Neural crest cell (in vitro differentiated cells): ENCODE measurements around the gene LIPC. TPM values are rescaled to one million over a fixed set of nuclear protein-coding genes. Genes with fewer than 3 reads are reported as not detected.

Experiments
- DNase-seq: peaks from one replicate; pipeline ENCODE4 v3.0.0; 2021; ENCODE audit warnings: low read depth, mixed read lengths, low spot score
- H3K27ac Mint-ChIP-seq: one replicate; pipeline ENCODE4 v1.8.0; 2021; ENCODE audit warnings: mild to moderate bottlenecking, mixed read lengths; ENCODE audit not compliant: unreplicated experiment
- H3K27me3 Mint-ChIP-seq: 2 replicates; pipeline ENCODE4 v1.8.0; 2021; ENCODE audit warnings: low read depth, mild to moderate bottlenecking, mixed read lengths
- H3K36me3 Mint-ChIP-seq: 2 replicates; pipeline ENCODE4 v1.8.0; 2021; ENCODE audit warnings: low read depth, mild to moderate bottlenecking, mixed read lengths
- H3K4me1 Mint-ChIP-seq: 2 replicates; pipeline ENCODE4 v1.8.0; 2021; ENCODE audit warnings: mixed read lengths
- H3K4me3 Mint-ChIP-seq: one replicate; pipeline ENCODE4 v1.8.0; 2021; ENCODE audit warnings: mild to moderate bottlenecking, mixed read lengths
- H3K9me3 Mint-ChIP-seq: 2 replicates; pipeline ENCODE4 v1.8.0; 2021; ENCODE audit warnings: mixed read lengths
- CTCF ChIP-seq: fragments of 200-600 bp; sonication (generic); conservative IDR thresholded peaks from 2 replicates; pipeline ENCODE4 v1.5.0; 2021; ENCODE audit warnings: antibody characterized with exemption, mild to moderate bottlenecking
- total RNA-seq: library from RNA; stranded (reverse); gene quantifications from 2 replicates; pipeline ENCODE4 v1.2.1, GENCODE V29; 2021

Gene LIPC
- total RNA-seq, 1 donor from 2014 or later, result not detected

DNA sequence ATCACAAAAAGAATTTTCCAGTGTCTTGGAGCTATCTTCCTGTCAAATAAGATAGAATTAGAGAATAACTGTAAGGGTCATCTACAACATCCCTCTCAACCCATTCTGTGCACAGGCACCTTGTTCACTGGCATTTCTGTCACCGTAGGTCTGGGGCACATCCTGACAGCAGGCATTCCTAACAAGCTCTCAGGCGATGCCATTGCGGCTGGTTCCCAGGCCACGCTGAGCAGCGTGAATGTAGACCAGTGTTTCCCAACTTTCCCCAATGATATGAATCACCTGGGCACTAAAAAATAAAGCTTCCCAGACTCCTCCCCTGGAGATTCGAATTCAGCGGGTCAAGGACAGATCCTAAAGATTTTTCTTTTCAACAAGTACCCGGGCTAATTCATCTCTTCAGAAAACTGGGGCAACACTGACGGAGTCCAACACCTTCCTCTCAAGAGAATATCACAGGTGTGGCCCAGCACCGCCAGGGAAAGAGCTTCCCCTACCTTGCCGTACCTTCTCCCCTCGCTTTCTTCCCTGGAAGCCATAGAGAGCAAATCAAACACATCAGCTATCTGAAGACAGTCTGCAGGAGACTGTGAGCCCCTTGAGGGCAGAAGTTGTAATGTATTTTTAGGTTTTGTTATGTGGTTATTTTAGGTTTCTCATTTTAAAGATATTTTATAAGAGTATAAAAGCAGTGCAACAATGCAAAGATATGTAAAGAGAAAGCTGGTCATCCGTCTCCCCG is 143.4 kb downstream of the LIPC start:
- Mint-ChIP-seq H3K27me3 (no peaks in the 10 kb centered on the region), H3K9me3 (peaks cover 3% of the 10 kb centered on the region), H3K4me3 (no peak overlapping the region), H3K4me1 (no peaks in the 10 kb centered on the region), H3K27ac (no peak overlapping the region), H3K36me3 (no peaks in the 10 kb centered on the region)
- DNase-seq, result no peak
- TF ChIP-seq CTCF, result no peak

DNA sequence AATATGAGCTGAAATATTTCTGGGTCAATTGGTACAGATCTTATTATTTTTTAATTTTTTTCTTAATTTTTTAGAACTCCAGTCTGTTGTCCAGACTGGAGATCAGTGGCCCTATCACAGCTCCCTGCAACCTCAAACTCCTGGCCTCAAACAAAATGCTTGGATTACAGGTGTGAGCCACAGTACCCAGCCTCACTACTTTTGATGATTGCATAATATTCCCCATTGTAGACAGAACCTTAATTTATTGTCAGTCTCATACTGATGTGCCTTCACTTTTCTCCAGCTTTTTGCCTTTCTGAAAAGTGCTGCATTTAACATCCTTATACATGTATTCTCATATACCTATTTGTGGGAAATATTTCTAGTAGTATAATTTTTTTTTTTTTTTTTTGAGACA is 144.9 kb downstream of the LIPC start:
- TF ChIP-seq CTCF, result no peak
- H3K4me3 Mint-ChIP-seq, result no peak overlapping the region
- no peak overlapping the region for H3K27ac Mint-ChIP-seq
- no peaks in the 10 kb centered on the region for H3K4me1 Mint-ChIP-seq
- H3K9me3 Mint-ChIP-seq, result peaks cover 3% of the 10 kb centered on the region
- DNase-seq, result no peak
- no peaks in the 10 kb centered on the region for H3K27me3 Mint-ChIP-seq
- peaks cover under 1% of the 10 kb centered on the region for H3K36me3 Mint-ChIP-seq

DNA sequence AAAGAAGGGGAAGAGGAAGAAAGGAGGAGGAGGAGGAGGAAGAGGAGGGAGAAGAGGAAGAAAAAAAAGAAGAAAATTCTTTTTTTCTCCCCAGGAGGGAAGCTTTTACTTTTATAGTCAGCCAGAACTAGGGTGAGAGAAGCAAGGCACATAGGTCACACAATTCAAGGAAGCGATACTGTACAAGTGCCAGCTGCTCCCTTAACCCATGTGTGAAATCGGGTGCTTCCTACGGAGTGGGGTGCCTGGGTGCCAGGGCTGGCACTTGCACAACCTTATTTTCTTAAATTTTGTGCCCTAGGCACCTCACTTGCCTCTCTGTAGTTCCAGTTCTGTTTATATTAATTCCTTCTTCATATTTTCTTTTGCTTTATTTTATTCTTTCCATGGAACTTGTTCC is 150.4 kb downstream of the LIPC start:
- H3K27ac Mint-ChIP-seq, result no peak overlapping the region

DNA sequence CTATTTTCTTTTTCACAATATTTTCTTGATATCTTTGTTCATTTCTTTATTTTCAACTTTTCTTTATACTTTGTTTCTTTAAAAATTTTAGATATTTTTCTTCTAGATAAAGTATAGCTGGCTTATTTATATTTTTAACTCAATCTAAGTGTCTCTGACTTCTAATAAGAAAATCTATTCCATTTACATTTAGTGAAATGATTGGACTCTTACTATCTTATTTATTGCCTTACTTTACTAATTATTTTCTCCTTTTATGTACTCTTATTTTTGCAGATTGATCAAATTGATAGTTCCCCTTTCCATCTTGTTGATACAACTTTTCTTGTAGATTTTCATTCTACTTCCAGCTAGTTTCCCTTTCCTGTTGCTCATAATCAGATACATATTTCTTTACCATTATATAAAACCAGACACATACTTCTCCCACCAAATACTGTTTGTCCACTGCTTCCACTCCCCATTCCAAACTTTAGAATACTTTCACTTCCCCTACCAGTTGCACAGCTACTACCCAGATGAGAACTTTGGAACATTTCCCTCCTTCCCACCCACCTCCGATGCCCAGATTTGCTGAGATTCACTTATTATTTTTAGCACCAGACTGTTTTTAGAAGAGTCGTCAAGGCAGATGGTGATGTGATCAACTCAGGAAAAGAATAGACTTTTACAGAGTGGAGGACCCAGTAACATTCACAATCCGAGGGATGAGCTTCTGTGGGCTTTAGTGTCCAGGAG is 151.5 kb downstream of the LIPC start:
- no peak for DNase-seq
- Mint-ChIP-seq H3K27me3 (no peaks in the 10 kb centered on the region), H3K9me3 (peaks cover 5% of the 10 kb centered on the region), H3K36me3 (peaks cover 7% of the 10 kb centered on the region), H3K4me1 (peaks cover 4% of the 10 kb centered on the region), H3K4me3 (no peak overlapping the region), H3K27ac (no peak overlapping the region)
- TF ChIP-seq CTCF, result no peak

More for the DNA sequence above, 150.4 kb downstream of the LIPC start:
- H3K27me3 Mint-ChIP-seq, result no peaks in the 10 kb centered on the region
- peaks cover 4% of the 10 kb centered on the region for H3K4me1 Mint-ChIP-seq
- DNase-seq, result no peak
- H3K9me3 Mint-ChIP-seq, result peaks cover 8% of the 10 kb centered on the region
- TF ChIP-seq CTCF, result no peak
- H3K4me3 Mint-ChIP-seq, result no peak overlapping the region
- peaks cover 7% of the 10 kb centered on the region for H3K36me3 Mint-ChIP-seq

GRCh38 chr15:58584789-58585461 is 153.1 kb downstream of the LIPC start:
- no peaks in the 10 kb centered on the region for H3K27me3 Mint-ChIP-seq
- H3K27ac Mint-ChIP-seq, result no peak overlapping the region
- no peak overlapping the region for H3K4me3 Mint-ChIP-seq

More at GRCh38 chr15:58584789-58585461, 153.1 kb downstream of the LIPC start:
- Mint-ChIP-seq H3K36me3 (peaks cover 7% of the 10 kb centered on the region), H3K9me3 (peaks cover 5% of the 10 kb centered on the region), H3K4me1 (peaks cover 4% of the 10 kb centered on the region)
- TF ChIP-seq CTCF, result no peak
- no peak for DNase-seq
